MM.1S (cell line): ENCODE data around the gene RPS4Y1.

Experiments used
- DNase-seq: peaks from one replicate; pipeline ENCODE4 v3.0.0-alpha.2; 2015
- H2AFZ ChIP-seq: fragments of 300-600 bp; sonication (generic); 2 replicates; pipeline ENCODE4 v1.6.0; 2016; ENCODE audit warnings: antibody characterized with exemption, low read length
- H3F3A ChIP-seq: fragments of 300-600 bp; sonication (generic); 2 replicates; pipeline ENCODE4 v1.6.1; 2016; ENCODE audit warnings: mild to moderate bottlenecking, antibody characterized with exemption, low read length, moderate library complexity, mixed read lengths; ENCODE audit not compliant: insufficient read depth
- H3K27ac ChIP-seq: fragments of 300-600 bp; sonication (generic); 2 replicates; pipeline ENCODE4 v1.5.1; 2016; ENCODE audit warnings: mild to moderate bottlenecking, low read length
- H3K27me3 ChIP-seq: fragments of 300-600 bp; sonication (generic); replicated peaks from 2 replicates; pipeline ENCODE4 v1.6.0; 2016; ENCODE audit warnings: low read length; ENCODE audit not compliant: insufficient read depth
- H3K36me3 ChIP-seq: fragments of 300-600 bp; sonication (generic); replicated peaks from 2 replicates; pipeline ENCODE4 v1.6.1; 2016; ENCODE audit warnings: mild to moderate bottlenecking, low read length, mixed read lengths; ENCODE audit not compliant: insufficient read depth
- H3K4me1 ChIP-seq: fragments of 300-600 bp; sonication (generic); 2 replicates; pipeline ENCODE4 v1.6.1; 2016; ENCODE audit warnings: low read length, mixed read lengths
- H3K4me2 ChIP-seq: fragments of 300-600 bp; sonication (generic); 2 replicates; pipeline ENCODE4 v1.6.0; 2016; ENCODE audit warnings: low read depth, low read length
- H3K4me3 ChIP-seq: fragments of 300-600 bp; sonication (generic); 2 replicates; pipeline ENCODE4 v1.5.1; 2016; ENCODE audit warnings: low read length, mixed read lengths
- H3K79me2 ChIP-seq: fragments of 300-600 bp; sonication (generic); 2 replicates; pipeline ENCODE4 v1.6.1; 2016; ENCODE audit warnings: mixed run types, low read length, mixed read lengths
- H3K9ac ChIP-seq: fragments of 300-600 bp; sonication (generic); 2 replicates; pipeline ENCODE4 v1.6.1; 2016; ENCODE audit warnings: low read length, mixed read lengths
- H3K9me2 ChIP-seq: fragments of 300-600 bp; sonication (generic); replicated peaks from 2 replicates; pipeline ENCODE4 v1.6.1; 2016; ENCODE audit warnings: mild to moderate bottlenecking, low read length, mixed read lengths; ENCODE audit not compliant: insufficient read depth
- H3K9me3 ChIP-seq: fragments of 300-600 bp; sonication (generic); replicated peaks from 2 replicates; pipeline ENCODE4 v1.6.1; 2016; ENCODE audit warnings: mild to moderate bottlenecking, low read length, mixed read lengths; ENCODE audit not compliant: insufficient read depth
- H4K20me1 ChIP-seq: fragments of 300-600 bp; sonication (generic); 2 replicates; pipeline ENCODE4 v1.6.1; 2016; ENCODE audit warnings: mild to moderate bottlenecking, low read length, moderate library complexity, mixed read lengths; ENCODE audit not compliant: insufficient read depth
- CTCF ChIP-seq: fragments of 300-600 bp; sonication (generic); IDR thresholded peaks from 2 replicates; pipeline ENCODE4 v1.5.1; 2016; ENCODE audit warnings: antibody characterized with exemption, low read length, mixed read lengths
- EZH2 ChIP-seq: fragments of 300-600 bp; sonication (generic); optimal IDR thresholded peaks from 2 replicates; pipeline ENCODE3; 2017; ENCODE audit warnings: low read depth, mild to moderate bottlenecking, antibody characterized with exemption, low read length, mixed read lengths
- EZH2phosphoT487 ChIP-seq: fragments of 300-600 bp; sonication (generic); IDR thresholded peaks from 2 replicates; pipeline ENCODE4 v1.6.1; 2018; ENCODE audit warnings: antibody characterized with exemption, low read length

Gene RPS4Y1

DNA sequence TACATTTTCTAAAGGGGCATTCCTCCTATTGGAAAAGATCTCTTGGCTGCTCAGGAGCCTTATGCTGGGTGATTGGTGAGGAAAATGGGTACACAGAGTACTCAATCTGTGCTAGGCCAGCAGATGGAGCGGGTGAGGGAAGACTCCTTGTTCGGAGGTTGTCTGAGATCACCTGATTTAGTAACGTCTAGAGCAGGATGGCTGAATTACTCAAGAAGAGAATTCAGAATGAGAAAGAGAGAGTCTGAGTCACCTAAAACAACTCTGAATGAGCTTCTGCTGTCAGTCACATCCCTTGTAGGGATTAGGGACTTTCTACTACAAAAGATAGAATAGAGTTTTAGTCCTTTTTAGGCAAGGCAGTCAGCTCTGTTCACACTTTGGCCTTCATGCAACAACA is 46.6 kb downstream of the RPS4Y1 start:
- Histone ChIP-seq H3K27ac (no peak overlapping the region), H4K20me1 (no peaks in the 10 kb centered on the region), H3K9me2 (no peaks in the 10 kb centered on the region), H3K4me2 (no peak overlapping the region), H3F3A (no peaks in the 10 kb centered on the region), H3K79me2 (no peaks in the 10 kb centered on the region), H3K4me3 (no peak overlapping the region), H3K9ac (no peak overlapping the region), H3K36me3 (no peaks in the 10 kb centered on the region), H3K9me3 (no peaks in the 10 kb centered on the region), H3K4me1 (no peaks in the 10 kb centered on the region), H2AFZ (no peak overlapping the region), H3K27me3 (no peaks in the 10 kb centered on the region)
- TF ChIP-seq EZH2 (no peak), EZH2phosphoT487 (no peak), CTCF (no peak)
- DNase-seq: no peak

DNA sequence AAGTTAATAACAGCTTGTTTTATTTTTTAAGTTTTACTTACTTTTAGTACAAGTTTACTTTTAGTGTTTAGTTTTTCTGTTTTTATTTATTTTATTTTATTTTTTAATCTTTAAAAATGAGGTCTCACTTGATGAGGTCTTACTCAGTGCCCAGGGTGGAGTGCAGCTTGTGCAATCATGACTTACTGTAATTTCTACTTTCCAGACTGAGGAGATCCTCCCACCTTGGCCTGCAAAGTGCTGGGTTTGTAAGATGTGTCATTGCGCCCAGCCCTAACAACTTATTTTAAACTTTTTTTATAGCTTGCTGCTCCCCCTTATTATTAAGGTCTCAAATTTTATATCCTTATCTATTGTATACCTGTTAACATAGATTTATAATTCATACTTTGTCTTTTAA is 52.1 kb downstream of the RPS4Y1 start:
- Histone ChIP-seq H3K79me2 (no peaks in the 10 kb centered on the region), H4K20me1 (no peaks in the 10 kb centered on the region), H3K9me2 (no peaks in the 10 kb centered on the region), H3K4me1 (no peaks in the 10 kb centered on the region), H3K36me3 (no peaks in the 10 kb centered on the region), H3K9me3 (no peaks in the 10 kb centered on the region), H3K4me3 (no peak overlapping the region), H3K27me3 (no peaks in the 10 kb centered on the region), H3K27ac (no peak overlapping the region), H2AFZ (no peak overlapping the region), H3K4me2 (no peak overlapping the region), H3K9ac (no peak overlapping the region), H3F3A (no peaks in the 10 kb centered on the region)
- TF ChIP-seq CTCF (no peak), EZH2phosphoT487 (no peak), EZH2 (no peak)
- no peak for DNase-seq

GRCh38 chrY:2896050-2896449 is 54.6 kb downstream of the RPS4Y1 start:
- Histone ChIP-seq H3K36me3 (no peaks in the 10 kb centered on the region), H4K20me1 (no peaks in the 10 kb centered on the region), H3K27ac (no peak overlapping the region), H3K79me2 (no peaks in the 10 kb centered on the region), H3K9me3 (no peaks in the 10 kb centered on the region), H2AFZ (no peak overlapping the region), H3F3A (no peaks in the 10 kb centered on the region), H3K9ac (no peak overlapping the region), H3K4me2 (no peak overlapping the region), H3K27me3 (no peaks in the 10 kb centered on the region), H3K4me1 (no peaks in the 10 kb centered on the region), H3K4me3 (no peak overlapping the region), H3K9me2 (no peaks in the 10 kb centered on the region)
- DNase-seq: no peak
- no peak for TF ChIP-seq EZH2phosphoT487
- TF ChIP-seq CTCF: no peak
- no peak for TF ChIP-seq EZH2

- DNase-seq: no peak
These were observed 66.0 kb downstream of the RPS4Y1 start for GRCh38 chrY:2907356-2907755.

More at GRCh38 chrY:2907356-2907755, 66.0 kb downstream of the RPS4Y1 start:
- Histone ChIP-seq H3K79me2 (no peaks in the 10 kb centered on the region), H2AFZ (no peak overlapping the region), H3K4me2 (no peak overlapping the region), H3K27me3 (no peaks in the 10 kb centered on the region), H3K4me1 (no peaks in the 10 kb centered on the region), H4K20me1 (no peaks in the 10 kb centered on the region), H3K4me3 (no peak overlapping the region), H3K9me2 (no peaks in the 10 kb centered on the region), H3K27ac (no peak overlapping the region), H3K9me3 (no peaks in the 10 kb centered on the region), H3K36me3 (no peaks in the 10 kb centered on the region), H3K9ac (no peak overlapping the region), H3F3A (no peaks in the 10 kb centered on the region)
- no peak for TF ChIP-seq EZH2phosphoT487
- TF ChIP-seq CTCF: no peak
- TF ChIP-seq EZH2: no peak
